GM18909 (cell line): ENCODE data around the gene DPH6.
A peak's percentile ranks its signal among the peaks of the same experiment; 100 is the strongest.

Experiments
- ATAC-seq: cut with Tn5 transposase; IDR thresholded peaks from one replicate; pipeline ENCODE4 v1.9.1; 2021; ENCODE audit warnings: mild to moderate bottlenecking; ENCODE audit not compliant: unreplicated experiment, poor library complexity

DPH6 gene

DNA sequence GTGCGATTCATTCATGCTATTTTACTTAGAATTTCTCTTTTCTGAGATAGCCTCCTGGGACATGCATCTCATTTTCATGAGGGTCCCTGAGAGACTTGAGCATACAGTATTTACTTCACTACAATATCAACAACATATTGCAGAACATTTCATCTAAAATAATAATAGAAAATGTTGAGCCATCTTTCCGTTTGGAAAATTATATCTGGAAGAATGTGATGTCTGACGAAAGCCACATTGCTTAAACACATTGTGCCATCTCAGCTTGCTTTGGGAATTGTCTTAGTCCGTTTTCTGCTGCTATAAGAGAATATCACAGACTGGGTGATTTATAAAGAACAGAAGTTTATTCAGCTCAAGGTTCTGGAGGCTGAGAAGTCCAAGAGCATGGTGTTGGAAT lies 55.5 kb downstream of the DPH6 start:
- ATAC-seq: no peak

DNA sequence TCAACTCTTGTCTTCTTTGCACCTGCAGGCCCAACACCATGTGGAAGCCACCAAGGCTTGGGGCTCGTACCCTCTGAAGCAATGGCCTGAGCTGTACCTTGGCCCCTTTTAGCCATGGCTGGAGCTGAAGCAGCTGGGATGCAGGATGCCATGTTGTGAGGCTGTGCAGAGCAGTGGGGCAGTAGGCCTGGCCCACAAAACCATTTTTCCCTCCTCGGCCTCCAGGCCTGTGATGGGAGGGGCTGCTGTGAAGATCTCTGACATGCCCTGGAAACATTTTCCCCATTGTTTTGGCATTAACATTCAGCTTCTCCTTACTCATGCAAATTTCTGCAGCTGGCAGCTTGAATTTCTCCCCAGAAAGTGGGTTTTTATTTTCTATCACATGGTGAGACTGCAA lies 58.5 kb downstream of the DPH6 start:
- ATAC-seq: no peak

DNA sequence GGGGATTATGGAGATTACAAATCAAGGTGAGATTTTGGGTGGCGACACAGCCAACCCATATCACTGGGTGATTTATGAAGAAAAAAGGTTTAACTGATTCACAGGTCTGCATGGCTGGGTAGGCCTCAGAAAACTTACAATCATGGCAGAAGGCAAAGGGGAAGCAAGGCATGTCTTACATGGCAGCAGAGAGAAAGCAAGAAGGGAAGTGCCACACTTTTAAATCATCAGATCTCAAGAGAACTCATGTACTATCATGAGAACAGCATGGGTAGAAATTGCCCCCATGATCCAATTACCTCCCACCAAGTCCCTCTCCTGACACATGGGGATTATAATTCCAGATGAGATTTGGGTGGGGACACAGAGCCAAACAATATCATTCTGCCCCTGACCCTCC lies 59.7 kb downstream of the DPH6 start:
- no peak for ATAC-seq

DNA sequence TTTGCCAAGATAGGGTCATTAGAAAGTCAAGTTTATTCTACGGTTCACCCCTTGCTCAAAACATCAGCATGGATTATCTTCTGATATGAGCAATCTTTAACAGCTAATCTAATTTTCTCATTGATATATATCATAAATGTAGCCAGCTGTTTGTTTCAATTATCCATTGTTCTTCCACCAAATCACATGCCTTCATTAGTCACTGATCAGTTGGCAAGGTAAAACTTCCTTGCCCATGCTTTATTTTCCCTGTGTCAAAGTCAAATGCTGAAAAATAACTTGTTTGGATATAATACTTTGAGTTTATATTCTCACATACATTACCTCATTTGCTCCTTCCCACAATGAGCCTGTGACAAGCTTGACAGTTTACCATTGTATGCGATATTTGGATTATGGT lies 60.6 kb downstream of the DPH6 start:
- ATAC-seq: no peak

DNA sequence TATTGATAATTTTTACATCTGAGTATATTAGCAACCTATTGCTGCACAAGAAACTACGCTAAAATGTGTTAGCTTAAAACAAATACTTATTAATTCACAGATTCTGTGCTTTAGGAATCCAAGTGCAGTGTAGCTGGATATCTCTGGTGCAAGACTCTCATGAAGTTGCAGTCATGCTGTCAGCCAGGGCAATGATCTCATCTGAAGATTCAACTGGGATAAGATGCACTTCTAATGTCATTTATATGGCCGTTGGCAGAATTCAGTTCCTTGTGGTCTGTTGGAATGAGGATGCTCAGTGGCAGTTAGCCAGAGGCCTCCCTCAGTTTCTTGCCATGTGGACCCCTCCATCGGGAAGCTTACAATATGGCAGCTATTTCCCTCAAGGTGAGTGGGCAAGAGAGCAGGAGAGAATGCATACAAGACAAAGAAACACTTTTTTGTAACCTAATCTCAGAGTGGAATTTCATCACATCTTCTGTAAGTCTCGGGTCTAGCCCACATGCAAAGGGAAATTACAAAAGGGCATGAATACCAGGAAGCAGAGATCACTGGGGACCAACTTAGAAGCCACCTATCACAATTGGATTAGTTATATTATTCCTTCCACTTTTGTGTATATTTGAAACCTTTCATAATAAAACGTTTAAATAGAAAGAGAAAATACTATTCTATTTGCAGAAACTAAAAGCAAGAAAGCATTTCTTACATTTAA lies 61.6 kb downstream of the DPH6 start:
- ATAC-seq: no peak

DNA sequence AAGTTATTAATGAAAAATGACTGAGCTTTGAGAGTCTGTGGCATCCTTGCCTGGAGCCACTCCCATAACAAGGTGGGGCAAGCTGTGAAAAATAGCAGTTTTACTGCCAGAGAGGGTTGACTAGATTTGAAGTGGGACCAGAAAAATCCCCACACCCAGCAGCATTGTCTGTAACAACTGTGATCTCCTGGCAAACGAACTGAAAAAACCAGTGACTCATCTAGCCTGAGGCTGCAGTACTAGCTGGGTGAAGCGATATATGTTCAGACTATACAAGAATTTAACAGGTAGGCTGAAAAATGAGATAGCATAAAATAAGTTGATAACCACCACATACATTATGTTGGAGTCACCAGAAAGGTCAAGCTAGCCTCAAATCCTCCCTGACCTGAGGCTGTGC lies 64.0 kb downstream of the DPH6 start:
- ATAC-seq: no peak

DNA sequence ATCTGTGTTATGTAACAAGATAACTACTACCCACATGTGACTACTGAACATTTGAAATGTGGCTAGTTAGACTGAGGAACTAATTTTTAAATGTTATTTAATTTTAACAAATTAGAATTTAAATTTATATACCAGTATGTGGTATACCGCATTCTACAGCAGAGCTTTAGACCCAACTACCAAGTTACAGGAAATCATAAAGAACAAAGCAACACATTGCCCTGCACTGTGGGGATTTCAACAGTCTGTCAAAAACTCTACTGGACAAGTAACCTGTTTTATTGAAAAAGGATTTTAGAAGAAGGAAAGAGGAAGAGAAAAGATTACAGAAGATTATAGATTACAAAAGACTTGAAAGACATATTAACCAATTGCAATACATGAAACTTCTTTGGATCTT lies 64.9 kb downstream of the DPH6 start:
- ATAC-seq: no peak

DNA sequence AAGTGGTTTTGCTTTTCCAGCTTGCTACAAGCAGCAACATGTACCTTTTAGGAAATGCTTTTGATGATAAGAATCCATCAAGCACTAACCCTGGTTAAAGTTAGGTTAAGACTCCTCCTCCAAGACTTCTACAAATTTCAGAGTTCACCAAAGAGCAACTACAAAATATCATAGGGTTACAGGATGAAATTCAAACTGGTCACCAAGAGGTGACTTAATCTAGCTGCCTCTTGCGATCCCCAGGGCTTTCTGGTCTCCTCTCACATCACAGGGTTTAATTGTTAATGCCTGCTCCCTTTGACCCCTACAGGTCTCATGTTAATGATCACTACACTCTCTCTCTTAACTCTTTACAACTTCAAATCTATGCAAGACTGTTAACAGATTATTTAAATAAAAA lies 66.5 kb downstream of the DPH6 start:
- ATAC-seq: no peak

DNA sequence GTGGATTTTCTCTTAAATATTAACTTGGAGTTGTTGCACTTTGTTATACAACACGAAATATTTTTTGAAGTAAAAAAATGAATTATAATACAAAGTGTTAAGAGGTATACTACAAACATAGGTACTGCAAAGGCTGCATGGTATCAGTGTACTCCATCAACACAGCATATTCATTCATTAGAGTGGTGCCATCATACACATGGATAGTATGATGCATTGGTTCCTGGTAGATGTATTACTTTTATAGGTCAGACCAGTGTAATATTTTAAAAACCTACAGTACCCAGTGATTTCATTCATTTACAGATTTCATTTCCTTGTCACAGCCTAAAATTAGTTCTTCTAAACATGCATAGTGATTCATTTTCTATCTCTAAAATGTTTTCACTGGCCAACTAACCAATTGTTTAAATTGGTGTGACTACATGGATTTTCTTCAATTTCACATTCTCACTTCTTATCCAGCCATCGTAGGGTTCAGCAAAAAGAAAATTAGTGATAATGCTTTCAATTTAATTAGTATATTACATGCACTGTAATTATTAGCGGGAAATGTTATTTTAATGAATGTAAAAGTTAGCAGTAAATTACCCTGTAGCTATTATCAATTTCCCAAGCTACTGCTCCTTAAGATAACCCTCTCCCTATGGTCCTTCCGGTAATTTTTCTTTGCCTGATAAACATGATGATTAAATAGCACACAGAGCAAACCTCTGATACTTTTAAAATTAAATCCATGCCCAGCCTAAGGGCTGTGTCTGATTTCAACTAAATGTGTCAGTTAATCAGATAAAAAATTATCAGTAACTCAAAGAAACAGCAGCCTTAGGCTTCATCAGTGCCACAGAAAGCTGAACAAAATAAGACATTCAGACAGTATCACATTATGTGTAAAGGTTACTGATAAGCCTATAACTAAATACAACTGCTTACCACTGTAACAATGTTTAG lies 68.4 kb downstream of the DPH6 start:
- ATAC-seq: no peak

DNA sequence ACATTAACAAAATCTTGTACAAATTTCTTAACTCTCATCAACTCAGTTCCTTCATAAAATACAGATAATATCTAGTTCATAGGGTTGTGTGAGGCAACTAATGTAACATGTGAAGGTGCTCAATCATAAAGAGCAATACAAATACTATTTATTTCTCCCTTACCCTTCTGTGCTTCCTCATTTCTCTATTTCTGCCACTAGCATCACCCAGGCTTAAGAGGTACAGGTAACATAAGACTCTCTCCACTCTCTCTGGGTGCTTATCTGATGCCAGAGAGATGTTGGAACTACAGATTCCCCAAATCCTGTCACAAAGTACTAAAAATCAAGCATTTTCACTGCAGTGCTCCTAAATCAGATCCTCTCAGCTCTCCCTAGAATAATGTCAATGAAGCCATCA lies 74.9 kb downstream of the DPH6 start:
- no peak for ATAC-seq

DNA sequence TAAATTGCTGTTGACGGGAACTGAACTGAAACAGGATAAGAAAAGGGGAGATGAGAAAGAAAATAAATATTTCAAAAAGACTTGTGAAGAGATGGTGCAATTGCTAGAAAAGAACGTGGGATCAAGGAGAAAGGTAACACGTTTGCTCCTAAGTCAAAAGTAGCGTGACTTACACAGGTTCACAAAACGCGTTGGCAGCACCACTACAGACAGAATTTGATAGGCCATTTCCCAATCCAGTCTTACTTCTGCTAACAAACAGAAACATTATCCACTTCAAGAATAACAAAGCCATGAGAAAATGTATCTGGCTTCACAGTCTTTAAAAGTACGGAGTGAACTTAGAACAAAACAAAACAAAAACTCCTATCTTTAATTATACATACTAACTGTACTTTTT lies 75.5 kb downstream of the DPH6 start:
- ATAC-seq: no peak

DNA sequence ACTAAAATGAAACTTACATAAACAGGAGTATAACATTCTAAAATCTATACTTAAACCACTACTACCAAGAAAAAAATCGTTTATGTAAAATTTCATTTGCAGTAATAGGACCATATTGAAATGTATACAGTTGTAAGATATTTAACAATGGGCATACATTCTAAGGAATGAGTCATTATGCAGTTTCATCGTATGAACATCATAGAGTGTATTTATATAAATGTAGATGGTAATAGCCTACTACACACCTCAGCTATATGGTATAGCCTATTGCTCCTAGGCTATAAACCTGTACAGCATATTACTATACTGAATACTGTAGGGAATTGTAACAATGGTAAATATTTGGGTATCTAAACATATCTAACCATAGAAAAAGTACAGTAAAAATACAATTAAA lies 79.5 kb downstream of the DPH6 start:
- no peak for ATAC-seq

DNA sequence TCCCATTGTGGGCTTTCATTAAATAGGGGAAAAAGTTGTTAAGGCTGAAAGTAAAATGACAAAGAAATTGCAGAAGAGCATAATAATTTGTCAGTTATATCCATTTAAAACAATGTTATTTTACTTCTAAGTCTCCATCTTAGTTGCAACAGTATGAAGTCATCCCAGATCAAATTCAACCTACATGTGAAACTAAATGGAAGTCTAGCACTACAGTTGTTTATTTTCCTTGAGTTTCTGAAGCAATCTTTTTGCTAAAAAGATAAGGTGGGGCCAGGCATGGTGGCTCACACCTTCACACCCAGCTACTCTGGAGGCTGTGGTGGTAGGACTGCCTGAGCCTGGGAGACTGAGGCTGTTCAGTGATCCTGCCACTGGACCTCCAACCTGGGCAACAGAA lies 80.2 kb downstream of the DPH6 start:
- ATAC-seq: no peak

DNA sequence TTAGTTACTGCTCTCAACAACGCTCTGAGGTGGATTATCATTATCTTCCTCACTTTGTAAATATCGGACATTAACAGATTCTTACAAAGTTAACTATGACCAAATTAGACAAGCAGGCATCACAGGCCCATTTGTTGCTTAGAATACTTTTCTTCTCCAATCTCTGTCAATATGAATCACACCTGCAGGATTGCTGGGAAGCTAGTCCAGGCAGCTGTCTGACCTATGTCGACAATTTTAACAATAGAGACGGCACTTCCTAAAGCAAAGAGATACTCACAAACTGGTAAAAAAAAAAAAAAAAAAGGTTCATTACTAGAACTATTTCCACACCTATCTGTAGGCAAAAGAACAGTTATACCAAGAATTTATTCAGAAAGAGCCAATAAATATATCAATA lies 85.3 kb downstream of the DPH6 start:
- ATAC-seq: no peak

DNA sequence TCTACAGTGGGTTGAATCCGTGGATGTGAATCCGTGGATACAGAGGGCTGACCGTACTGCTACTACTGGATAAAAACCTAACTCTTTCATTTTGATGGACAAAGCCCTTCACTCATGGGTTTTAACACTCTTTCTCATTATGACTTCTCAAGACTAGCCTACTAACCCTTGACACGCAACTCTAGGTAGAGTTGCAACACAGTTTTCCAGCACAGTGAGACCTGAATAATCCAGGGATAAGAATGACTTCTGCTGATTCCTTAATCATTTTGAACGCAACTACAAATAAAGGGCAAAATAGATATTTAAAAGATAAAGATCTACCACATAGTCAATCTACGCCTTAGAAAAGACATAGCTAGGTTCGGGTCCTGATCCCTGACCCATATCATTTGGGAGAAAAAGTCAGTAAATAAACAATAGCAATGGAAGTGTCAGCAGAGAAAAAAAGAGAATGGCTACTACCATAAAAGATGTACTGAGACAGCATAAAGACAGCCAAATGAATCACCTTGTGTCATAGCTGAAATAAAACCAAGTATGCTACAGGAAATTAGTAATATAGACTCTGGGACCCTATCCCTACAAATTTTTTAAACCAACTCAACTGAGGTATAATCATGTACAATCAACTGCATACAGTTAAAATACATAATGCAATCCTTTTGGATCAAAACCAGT lies 87.6 kb downstream of the DPH6 start:
- ATAC-seq: no peak

DNA sequence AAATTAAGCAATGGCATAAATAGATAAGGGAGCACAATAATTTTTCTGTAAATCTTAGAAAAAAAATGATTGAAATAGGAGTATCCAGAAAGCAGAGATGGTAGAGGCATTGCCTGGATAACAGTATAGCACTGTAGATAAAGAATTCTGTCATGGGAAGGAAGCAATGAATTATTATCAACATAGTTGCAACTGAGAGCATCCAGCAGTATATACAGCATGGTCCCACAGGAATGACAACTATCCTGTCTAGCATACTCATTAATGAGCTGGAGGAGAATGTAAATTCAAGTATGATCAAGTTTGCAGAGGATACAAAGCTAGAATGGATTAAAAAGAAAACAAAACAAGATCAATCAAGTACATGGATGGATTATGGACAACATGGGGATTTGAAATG lies 90.8 kb downstream of the DPH6 start:
- no peak for ATAC-seq

DNA sequence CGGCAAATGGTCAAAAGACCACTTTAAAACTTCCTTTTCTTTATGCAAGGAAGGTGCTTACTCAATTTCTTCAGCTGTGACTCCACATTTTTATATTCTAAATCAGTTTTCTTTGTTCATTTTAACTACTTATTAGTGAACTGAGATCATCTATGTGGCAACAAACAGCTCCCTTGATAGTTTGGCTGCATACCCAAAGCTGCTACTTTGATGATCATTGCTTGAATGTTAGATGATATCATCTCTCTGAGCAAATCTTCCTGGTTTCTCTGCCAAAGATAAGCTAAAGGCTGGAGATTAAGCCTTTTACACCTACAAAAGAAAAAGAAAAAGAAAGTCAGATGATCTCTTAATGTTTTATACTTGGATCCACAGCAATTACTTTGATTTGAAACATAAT lies 95.5 kb downstream of the DPH6 start:
- no peak for ATAC-seq

DNA sequence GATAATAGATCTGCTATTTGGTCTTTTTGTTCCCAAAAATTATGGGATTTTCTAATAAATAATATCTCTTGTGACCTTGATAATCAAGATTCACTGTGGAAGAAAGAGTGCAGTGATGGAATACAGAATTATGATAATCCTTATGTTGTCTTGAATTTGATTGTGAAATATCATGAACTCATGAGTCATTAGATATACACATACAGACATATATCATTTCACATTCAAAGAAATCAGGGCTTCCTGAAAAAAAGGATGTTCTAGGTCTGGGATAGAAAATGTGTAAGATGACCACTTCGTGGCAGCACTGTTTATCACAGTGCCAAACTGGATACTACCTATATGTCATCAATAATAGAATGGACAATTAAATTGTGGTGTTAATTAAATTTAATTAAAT lies 97.7 kb downstream of the DPH6 start:
- ATAC-seq: no peak

DNA sequence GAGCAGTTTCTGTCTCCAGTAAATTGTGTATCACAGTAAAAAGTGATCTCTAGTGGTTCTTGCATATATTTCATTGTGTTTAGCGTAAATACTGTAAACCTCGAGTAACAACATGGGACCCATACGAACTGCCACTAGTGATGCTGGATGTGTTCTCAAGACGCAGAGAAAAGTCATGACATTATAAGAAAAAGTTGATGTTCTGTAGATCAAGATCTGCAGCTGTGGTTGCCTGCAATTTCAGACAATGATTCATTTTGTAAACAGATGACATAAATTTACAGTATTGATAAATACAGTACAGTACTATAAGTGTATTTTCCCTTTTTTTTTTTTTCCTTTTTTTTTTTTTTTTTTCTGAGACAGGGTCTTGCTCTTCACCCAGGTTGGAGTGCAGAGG lies 100.1 kb downstream of the DPH6 start:
- no peak for ATAC-seq

DNA sequence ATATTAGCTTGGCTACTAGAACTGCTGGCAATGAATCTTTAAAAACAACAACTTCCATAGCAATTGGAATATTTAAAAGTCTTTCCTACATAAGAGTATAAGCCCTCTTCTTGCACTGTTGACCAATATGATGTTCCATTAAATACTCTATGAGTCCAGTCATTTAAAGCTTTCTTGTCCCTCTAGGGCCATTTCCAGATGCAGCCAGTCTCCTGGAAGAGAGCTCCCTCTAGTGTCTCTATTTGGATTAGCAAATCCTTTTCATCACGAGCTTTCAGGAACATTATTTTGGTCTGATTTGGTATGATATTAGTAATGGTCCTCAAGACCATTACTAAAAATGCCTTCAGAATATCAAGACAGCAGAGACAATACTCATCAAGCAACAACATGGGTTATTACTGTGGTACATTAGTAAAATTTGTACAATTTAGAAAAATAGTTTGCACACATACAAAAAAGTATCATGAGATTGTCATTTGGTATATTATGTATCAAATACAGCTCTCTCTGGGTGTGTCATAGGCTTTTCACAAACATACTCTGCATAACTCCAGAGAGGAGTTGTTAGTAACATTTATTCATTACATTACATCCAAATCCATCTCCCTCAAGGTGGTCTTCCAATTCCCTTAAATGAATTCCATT lies 101.3 kb downstream of the DPH6 start:
- ATAC-seq: peak; percentile 52

DNA sequence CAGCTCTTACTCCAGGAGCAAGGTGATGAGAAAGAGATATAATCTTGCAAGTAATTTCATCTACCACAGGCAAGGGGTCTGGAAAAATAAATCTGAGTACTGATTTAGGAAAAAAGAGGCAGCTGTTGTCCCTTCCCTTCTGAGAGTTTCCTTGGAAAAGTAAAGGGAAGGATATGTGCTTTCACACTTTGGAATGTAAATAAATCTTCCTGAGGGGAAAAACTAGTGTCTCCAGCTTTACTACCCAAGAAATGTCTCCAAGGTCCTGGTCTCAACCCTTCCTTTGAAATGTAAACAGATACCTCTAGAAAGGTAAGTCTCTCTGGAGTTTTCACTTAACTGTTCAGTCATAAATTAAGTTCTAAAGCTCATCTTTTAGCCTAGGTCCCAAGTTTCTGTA lies 102.6 kb downstream of the DPH6 start:
- ATAC-seq: no peak
